ENCODE measurements around the gene PTAR1. TPM values are rescaled to one million over a fixed set of nuclear protein-coding genes. Genes with fewer than 3 reads are reported as not detected.
"Not testable (repeated sequence)": the region's sequence is repeated elsewhere in the genome, so short reads cannot be mapped to it uniquely, and the experiment has no call there.

PTAR1 gene
- total and polyA plus RNA-seq, 10 of the 15 experiments (the other 5 are each of a cell fraction or from before 2014, with no cell fraction given): 4.9 to 27.6 (median 14.2) TPM

DNA sequence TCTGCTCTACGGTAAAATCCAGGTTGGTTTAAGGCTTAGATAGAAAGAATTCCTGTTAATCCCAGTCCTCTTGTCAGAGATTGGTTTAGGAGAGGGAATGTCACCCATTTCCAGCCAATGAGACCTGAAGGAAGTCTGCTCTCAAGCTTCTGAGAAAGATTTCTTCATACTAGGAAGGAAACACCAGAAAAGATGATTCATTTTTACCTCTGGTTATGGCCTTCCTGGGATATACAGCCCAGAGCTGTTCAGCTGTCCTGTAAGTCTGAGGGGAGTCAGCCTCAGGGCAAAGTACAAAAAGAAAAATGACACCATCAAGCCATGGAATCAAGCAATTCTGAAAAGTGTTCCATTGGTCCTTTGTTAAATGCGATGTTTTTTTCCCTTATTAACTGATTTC is 42.2 kb upstream of the PTAR1 start (continued):
- TF ChIP-seq CUX1 (IDR thresholded peaks at IDR 0.05; ENCODE audit: insufficient replicate concordance, low read depth, low read length) (no peak), NFXL1 (IDR thresholded peaks at IDR 0.05; ENCODE audit: borderline replicate concordance) (no peak), SIX5 (IDR thresholded peaks at IDR 0.05; ENCODE audit: low read depth, low read length, severe bottlenecking) (no peak), RFX5 (IDR thresholded peaks at IDR 0.05; ENCODE audit: low read depth, low read length) (no peak), ETV6 (conservative IDR thresholded peaks at IDR 0.05 in 1 of 2, IDR thresholded peaks at IDR 0.05 in 1 of 2; ENCODE audit: borderline replicate concordance in 1 of 2, low read depth in 1 of 2) (no peak), CTCF (IDR thresholded peaks at IDR 0.05 in 2 of 3, conservative IDR thresholded peaks at IDR 0.05 in 1 of 3; ENCODE audit: control insufficient read depth in 2 of 3, extremely low read depth in 1 of 3, insufficient read depth in 1 of 3, low read depth in 3 of 3, low read length in 3 of 3) (no peak), POLR2A (IDR thresholded peaks at IDR 0.05; ENCODE audit: low read depth, low read length) (no peak), ATF7 (IDR thresholded peaks at IDR 0.05; ENCODE audit: low read depth) (no peak), SUZ12 (IDR thresholded peaks at IDR 0.05; ENCODE audit: unreplicated experiment) (no peak), CREB1 (IDR thresholded peaks at IDR 0.05; ENCODE audit: low read depth) (no peak)

GRCh38 chr9:69800027-69800426 is 40.2 kb upstream of the PTAR1 start:
- 24% methylated on average over 5 of the region's 5 CpGs for WGBS (ENCODE audit: insufficient coverage, insufficient replicate concordance, low lambda C conversion rate, missing lambda C conversion rate)
- H4K20me1 ChIP-seq (ENCODE audit: control insufficient read depth, insufficient read depth); FAIRE-seq; H3K79me2 ChIP-seq (ENCODE audit: control insufficient read depth, insufficient read depth, low read length); ATAC-seq; H3K4me2 ChIP-seq (ENCODE audit: control insufficient read depth, insufficient read depth); H3K27me3 ChIP-seq (replicated peaks in 1 of 2; ENCODE audit: control insufficient read depth in 2 of 2, insufficient read depth in 2 of 2, low read length in 1 of 2); RAD21 ChIA-PET (ENCODE audit: unreplicated experiment); H3K4me3 ChIP-seq; POLR2A ChIA-PET; H3K4me1 ChIP-seq (ENCODE audit: control insufficient read depth, insufficient read depth, low read length); intact Hi-C loops (cut with micrococcal nuclease; ENCODE audit: unreplicated experiment); BruUV-seq (replicated peaks); in situ Hi-C loops (cut with MboI); H3K9ac ChIP-seq (ENCODE audit: control insufficient read depth, insufficient read depth, low read length); H3K9me3 ChIP-seq (replicated peaks; ENCODE audit: control insufficient read depth, insufficient read depth, low read length); CTCF ChIA-PET; H2AFZ ChIP-seq (ENCODE audit: control insufficient read depth, low read depth, low read length); H3K36me3 ChIP-seq (ENCODE audit: control insufficient read depth in 2 of 2, insufficient read depth in 2 of 2, low read length in 1 of 2); DNase-seq (ENCODE audit: low read depth, low spot score); H3K27ac ChIP-seq (ENCODE audit: control insufficient read depth, insufficient read depth): not testable (repeated sequence)
- SMC1A ChIA-PET (ENCODE audit: uncharacterized antibody, unreplicated experiment): interaction anchor here (1.8 kb wide), 1 partner anchor 11 kb away, joined by 3 read pairs; no protein-coding TSS in a partner anchor
